GM12874 (cell line): ENCODE results near the gene NAT10.

Source experiments
- TF ChIP-seq, protein P1 (sequence below): IDR thresholded peaks from 2 replicates; pipeline ENCODE4 v1.5.1; 2011; ENCODE audit warnings: low read depth, mild to moderate bottlenecking, control low read depth, low read length, moderate library complexity; ENCODE audit not compliant: insufficient read depth

The NAT10 gene

DNA sequence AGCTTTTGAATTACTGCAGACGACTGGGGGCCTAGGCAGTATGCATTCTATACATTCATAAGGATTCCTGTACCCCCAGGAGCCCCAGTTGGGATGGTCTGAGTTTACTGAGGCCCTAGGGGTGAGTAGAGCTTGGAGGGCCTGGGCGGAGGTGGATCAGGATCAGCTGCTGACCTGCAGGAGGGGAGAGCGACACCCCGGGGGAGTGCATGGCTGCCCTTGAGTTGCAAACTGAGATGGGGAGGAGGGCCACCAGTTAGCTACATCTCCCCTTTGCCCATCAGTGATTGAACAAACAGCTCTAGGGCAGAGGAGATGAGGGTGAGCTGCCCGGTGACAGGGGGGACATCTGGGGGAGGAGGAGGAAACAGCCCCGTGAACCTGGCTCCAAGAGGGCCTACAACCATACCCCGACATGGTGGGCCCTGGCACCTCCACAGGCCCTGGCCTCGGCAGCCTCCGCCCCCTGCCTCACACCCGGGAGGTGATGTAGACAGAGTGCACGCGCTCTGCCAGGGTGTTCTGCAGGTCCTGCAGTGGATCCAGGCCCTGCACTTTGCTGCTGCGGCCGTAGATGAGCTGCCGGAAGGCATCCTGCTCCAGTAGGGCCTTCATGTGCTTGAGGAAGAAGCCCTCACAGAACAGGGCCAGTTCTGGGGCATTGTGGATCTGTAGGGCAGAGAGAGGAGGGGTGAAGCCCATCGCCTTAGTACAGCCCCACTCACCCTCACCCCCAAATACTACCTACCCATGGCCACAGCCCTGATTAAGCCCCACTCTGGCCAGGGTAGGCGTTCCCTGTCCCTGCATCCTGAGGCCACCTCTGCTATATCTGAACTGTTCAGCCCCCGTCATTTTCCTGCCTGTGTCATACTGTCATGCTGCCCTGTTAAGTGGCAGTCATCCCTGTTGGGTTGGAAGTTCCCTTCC lies 46.8 kb downstream of the NAT10 start:
- TF ChIP-seq, protein P1, sequence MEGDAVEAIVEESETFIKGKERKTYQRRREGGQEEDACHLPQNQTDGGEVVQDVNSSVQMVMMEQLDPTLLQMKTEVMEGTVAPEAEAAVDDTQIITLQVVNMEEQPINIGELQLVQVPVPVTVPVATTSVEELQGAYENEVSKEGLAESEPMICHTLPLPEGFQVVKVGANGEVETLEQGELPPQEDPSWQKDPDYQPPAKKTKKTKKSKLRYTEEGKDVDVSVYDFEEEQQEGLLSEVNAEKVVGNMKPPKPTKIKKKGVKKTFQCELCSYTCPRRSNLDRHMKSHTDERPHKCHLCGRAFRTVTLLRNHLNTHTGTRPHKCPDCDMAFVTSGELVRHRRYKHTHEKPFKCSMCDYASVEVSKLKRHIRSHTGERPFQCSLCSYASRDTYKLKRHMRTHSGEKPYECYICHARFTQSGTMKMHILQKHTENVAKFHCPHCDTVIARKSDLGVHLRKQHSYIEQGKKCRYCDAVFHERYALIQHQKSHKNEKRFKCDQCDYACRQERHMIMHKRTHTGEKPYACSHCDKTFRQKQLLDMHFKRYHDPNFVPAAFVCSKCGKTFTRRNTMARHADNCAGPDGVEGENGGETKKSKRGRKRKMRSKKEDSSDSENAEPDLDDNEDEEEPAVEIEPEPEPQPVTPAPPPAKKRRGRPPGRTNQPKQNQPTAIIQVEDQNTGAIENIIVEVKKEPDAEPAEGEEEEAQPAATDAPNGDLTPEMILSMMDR = no peak

DNA sequence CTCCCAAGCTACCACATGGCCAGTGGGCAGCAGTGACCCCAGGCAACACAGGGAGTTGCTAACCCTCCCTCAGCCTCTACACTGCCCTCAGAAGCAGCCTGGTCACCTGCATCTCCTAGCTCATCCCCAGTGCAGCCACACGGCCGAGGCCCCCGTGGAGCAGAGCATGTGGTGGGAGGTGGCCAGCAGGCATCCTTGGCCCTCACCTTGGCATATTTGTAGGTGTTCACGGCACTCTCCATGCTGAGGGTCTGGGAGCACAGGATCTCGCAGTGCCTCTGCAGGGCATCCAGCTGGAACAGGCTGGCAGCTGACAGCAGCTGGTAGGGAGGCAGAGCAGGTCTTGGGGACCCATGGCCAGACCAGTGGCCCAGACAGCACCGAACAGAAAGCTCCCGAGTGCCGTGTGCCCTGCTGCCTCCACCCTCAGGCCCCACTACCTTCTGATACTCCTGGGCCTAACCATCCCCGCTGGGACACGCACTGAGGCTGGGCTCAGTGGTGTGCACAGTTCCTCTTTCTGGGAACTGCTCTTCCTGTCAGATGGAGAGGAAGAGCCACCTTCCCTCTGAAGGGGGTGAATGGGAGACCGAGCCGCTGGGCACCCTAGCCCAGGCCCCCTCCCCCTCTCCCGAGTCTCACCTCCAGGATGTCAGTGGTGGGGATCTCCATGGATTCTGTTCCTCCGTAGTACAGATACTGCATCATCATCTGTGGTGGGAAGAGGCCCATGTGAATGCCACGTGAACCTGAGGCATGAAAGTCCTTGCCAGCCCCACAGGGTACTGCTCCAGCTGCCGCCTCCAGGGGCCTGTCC lies 48.8 kb downstream of the NAT10 start:
- TF ChIP-seq, protein P1 = no peak

DNA sequence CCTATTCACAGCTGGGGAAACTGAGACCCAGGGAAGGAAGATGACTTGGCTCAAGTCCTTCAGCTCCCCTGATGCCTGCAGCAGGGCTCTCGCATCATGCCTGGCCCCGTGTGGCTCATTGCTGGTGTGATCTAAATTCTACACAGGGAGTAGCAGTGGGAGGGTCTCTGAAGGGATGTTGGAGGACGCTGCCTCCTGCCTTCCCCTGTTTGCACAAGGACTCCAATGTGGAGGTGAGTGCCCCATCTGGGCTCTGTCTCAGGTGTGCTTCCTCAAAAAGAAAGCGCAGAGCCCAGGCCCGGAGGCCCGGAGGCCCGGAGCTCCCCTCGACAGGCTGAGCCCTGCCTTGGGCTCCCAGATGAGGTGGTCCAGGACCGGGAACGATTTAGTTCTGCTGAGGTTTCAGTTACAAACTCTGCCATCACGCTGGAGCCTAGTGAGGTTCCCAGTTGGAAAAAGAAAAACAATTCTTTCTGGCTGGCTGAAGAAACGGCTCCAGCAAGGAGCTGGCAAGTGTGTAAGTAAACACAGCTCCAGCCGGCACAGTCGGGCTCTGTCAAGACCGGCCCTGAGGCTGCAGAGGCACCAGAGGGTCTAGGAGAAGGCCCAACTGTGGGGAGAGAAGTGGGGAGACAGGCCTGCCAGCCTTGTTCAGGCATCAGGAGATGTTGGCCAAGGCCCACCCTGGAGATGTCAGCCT lies 49.8 kb downstream of the NAT10 start:
- TF ChIP-seq, protein P1 = no peak

DNA sequence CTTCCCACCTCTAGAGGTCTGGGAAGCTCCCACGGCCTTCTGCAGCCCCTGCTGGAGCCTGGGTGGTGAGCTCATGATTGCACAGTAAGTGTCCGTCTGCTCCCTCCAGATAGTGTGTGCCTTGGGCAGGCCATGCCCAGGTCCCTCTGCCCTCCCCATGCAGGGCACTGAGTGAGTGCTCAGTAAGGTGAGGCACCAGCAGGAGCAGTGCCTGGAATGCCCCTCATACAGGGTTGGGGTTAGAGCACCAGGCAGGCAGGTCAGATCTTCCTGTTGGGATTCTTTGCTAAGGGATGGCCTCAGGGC lies 50.3 kb downstream of the NAT10 start:
- TF ChIP-seq, protein P1 = no peak

DNA sequence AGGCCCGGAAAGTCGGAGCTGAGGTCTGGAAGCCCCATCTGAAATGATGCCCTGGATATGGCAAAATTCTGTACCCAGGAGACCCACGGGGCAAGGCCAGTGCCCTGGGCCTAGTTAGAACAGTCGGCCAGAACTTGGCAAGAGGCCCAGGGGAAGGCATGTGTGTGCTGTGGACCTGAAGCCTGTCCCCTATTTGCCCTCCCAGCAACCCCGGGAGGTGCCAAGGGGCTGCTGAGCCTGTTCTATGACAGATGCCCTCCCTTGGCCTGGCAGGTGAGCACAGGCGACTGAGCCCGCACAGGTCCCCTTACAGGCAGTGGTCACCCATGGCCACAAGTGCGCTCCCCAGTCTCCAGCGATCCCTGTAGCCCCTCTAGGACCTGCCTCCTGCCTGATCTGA lies 51.7 kb downstream of the NAT10 start:
- TF ChIP-seq, protein P1 = no peak

DNA sequence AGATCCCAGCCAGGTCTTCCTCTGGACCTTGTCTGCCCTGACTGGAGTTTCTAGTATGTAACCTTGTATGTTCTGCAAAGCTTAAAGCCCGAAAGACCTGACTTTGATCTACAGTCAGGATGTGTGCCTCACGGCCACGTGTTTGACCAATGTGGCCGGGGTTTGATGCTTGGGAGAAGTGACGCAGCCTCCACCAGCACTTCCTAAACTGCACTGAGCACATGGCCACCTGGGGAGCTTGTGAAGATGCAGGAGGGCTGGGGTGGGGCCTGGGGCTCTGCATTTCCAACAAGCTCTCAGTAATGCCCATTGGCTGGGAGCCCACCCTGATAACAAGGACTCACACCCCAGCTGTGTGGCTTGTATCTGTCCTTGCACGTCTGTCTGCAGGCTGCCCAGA lies 53.2 kb downstream of the NAT10 start:
- TF ChIP-seq, protein P1 = no peak
